GM10847 (cell line): ENCODE measurements around the gene COA1.

ENCODE experiments used
- POLR2A ChIP-seq: IDR thresholded peaks from 2 replicates; pipeline ENCODE4 v1.6.1; 2011; ENCODE audit not compliant: insufficient read length; ENCODE audit errors: extremely low read depth

The COA1 gene

DNA sequence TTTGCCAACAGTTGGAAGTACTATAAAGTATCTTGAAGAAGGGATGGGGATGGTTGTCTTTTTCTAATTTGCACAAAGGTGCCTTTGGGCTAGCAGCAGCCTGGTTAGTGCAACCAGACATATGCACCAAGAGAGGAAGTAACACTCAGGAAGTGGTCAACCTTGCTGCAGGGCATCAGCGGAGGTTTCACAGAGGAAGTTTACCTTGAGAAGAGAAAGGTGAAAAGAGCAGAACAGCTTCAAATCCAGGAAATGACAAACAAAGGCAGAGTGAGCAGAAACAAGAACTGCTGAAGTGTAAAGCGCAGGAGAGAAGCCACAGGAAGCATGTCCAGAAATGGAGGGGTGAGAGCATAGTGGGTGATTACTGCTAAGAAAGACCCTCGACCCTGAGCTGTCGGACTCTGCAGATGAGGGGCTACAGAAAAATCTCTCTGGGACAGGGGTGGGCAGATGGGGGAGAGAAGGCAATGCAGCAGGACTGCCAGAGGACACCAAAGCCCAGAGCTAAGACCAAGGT is 79.5 kb downstream of the COA1 start:
- no peak for TF ChIP-seq POLR2A

DNA sequence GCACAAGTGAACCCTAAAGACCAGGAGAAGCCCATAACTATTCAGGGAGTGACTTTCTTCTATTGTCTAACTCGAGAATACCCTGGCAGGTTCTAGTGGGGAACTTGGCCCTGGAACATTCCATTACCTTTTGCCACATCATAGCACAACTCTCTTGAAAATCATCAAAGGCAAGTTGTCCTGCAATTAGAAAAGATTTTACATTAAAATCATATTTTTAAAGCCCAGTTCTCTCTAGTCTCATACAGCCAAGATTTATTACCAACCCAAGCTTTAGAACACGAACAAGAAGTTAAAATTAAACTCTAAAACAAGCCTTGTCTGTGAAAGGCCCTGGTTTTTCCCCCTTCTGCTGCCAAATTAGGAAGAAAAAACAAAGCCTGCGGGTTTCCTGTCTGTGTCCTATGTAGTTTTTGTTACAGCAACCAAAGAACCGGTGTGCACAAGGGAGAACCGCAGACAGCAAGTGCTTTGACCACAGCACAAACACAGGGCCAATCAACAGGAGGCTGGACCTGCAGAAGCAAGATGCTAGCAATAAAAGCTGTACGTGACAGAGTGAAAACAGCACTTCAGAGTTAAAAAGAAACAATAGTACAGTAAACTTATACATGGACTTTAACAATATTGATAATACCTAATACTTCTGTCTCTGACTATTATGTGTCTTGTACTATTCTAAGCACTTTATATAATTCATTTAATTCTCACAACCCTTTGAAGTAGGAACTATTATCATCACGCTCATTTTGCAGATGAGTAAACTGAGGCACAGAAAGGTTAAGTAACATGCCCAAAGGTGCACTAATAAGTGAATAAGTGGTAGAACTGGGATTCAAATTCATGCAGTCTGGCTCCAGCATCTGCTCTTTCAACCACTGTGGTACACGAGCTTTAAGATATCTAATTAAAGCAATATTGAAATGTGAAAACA is 80.6 kb downstream of the COA1 start:
- TF ChIP-seq POLR2A: no peak

DNA sequence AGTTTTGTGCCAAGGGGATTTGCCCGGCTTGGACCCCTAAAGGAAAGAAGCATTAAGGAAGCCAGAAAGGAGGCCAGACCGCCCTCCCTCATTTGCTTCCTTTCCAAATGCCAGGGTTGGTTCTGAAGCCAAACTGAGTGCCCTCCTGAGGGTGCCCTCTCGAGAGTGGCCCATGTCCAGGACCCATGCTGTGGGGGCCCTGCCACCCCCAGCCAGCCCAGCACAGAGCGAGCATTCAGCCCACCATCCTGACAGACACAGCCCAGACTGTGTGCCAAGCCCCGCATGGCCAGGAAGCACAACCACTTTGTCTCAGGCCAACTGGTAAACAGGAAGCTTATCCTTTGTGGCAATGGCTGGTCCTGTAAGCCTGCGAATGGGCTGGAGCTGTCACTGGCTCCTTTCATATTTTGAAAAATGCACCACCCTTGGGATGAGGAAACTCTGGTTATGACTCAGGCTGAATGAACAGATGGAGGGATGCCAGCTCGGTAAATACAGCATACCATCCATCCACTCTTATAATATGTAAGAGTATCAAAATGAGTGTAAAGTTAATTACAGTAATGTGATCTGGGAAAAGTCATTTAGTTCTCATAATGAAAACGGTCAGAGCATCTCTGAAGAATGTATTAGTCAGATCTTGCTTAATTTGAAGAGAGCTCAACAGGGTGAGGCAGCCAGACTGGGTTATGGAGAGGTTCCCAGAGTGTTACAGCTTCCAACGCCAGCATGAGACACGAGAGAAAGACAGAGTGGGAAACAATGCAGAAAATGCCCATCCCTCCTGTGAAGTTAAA is 81.5 kb downstream of the COA1 start:
- no peak for TF ChIP-seq POLR2A

DNA sequence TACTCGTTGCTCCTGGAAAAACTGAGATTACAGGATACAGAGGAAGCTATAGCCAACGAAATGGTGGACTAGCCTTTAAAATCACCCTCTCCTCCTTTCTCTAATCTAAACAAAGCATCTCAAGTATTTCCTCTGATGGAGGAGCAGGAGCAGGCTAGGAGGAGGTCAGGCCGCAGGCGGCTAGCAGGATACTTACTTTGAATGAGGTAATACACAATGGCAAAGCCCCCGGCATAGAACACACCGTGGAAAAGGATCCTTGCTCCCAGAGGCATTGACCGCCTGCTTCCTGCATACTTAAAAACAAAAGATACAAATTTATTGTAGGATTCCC is 82.0 kb downstream of the COA1 start:
- no peak for TF ChIP-seq POLR2A

DNA sequence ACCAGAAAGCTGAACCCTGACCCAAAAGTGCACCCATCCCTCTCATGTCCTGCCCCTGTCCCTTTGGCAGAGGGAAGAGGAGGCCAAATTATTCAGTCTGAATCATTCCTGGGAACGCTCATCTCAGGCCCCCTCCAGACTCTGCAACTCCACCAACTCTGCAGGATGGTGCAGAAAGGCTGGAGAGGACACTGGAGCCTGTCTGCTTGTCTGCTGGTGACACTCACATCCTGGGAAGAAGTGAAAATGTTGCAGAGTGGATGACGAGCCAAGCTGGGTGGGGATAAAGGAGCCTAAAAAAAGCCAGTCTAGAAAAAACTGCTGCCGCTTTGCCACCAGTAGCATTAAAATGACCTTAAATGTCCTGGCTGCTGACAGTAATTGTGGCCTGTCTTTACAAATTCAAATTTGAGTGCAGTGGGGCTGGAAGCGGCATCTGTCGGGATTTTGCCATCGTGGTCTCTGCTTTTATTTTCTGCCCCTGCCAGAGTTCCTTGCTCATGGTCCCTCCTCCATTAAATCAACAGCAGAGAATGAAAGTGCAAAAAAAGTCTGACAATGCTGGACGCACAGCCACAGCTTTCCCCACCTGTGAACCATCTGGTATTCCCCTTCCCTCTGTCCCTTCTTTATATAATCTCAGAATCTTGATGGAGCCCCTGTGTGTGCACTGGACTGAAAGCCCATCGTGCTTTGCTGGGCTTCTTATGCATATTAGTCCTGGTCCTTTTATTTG is 82.6 kb downstream of the COA1 start:
- TF ChIP-seq POLR2A: no peak

DNA sequence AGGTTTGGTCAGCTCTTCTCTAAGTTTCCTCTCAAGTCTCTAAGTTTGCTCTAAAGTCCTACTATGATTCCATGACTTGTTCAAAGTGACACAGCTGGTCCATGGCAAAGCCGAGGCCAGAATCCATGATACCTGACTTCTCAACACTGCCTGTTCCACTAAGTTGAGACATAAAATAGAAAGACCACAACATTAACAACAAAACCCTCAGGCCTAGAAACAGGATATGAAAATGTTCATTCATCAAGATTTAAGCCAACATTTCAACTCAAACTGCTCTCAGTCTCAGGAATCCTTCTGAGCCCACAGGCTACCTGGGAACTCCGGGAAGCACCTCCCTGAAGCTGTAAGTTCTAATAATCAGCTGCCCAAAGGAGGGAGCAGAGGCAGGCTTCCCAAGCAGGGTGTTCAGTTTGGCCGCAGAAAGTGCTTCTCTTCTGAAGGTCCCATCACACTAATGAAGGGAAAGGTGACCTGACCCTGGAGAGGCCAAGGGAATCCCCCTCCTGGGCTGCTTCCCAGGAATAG is 83.6 kb downstream of the COA1 start:
- no peak for TF ChIP-seq POLR2A

DNA sequence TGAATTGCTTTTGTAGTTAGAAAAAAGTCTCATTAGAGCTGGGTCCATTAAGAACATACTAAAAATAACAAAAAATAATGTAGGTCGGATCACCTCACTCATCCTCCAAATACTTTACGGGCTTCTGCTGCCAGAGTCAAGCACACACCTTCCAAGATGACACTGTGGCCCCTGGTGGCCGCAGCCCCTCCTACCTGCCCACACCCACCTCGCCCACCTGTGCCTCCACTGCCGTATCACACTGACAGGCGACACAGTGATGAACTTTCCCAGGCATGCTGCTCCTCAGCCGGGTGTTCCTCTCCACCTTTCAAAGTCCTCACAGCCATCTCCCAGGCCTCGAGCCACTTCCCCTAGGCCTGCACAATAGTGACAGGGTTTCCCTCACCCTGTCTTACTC is 85.5 kb downstream of the COA1 start:
- no peak for TF ChIP-seq POLR2A

DNA sequence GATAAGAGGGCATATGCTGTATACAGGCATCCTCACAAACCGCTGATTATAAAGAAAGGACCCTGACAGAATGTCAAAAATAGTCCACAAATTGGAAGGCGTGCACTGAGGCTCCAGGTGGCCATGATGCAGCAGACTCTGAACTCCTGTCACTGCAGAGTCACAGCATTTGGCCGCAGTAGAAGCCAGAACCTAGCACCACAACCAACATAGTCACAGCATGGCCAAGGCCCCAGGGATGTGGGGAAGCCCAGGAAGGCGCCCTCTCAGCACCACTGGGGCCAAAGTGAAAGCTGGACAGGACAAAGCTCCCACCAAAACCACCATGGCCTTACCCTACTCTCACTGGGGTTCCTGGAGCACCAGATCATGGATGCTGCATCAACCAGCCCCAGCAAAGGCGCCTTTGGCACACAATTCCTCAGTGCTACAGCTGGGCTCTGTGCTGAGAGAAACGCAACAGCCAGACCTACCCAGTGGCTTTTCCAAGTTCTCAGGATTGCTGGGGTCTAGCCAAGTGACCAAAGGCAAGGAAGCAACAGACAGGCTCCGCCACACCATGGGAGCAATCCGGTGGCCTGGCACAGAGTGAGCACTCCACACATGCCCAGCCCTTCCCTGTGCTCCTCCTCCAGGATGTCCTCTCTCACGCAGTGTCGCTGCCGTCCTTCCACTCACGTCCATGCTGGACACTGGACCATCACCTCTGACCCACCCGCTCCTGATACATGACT is 86.3 kb downstream of the COA1 start:
- TF ChIP-seq POLR2A: no peak

DNA sequence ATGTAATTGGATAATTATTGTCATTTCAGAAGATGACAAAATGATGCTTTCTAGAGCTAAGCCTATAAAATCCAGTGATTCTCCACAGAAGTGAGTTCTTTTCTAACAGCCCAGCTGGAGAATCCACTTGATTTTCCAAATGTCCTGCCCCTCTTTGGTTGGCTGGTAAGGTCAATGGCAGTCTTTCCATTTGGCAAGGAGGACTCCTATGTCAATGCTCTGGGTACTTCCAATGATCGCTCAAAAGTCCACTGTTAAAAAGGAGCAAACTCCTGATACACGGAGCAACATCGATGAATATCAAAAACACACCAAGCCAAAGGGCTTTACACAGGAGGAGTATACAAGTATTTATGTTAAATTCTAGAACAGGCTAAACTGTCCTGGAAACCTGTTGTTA is 88.6 kb downstream of the COA1 start:
- no peak for TF ChIP-seq POLR2A

DNA sequence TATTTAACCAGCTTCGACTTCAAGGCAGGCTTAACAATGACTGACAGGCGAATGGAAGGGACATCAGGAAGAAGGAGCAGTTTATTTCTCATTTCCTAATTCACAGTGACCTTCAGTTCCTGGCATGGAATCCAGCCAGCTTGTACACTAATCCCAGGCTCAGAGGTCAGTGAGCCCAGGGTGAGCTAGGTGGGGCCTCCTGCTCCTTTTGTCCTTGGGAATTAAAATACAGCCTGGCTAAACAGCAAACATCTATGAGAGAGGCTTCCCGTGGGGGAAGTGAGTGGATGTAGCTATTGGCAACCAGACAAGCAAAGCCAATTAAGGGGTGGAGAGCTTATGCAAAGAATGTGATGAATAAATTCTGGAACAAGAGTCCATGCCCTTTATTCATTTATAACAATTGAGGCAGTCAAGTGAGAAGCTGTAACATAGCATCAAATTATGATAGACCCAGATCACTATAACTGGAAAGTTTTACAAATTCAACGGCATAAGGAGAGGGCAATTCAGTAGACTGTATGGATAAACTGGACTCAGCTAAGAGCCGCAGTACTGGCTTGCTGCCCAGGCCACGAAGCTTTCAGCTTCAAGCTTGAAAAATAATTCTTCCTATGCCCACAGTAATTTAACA is 89.3 kb downstream of the COA1 start:
- TF ChIP-seq POLR2A: no peak

DNA sequence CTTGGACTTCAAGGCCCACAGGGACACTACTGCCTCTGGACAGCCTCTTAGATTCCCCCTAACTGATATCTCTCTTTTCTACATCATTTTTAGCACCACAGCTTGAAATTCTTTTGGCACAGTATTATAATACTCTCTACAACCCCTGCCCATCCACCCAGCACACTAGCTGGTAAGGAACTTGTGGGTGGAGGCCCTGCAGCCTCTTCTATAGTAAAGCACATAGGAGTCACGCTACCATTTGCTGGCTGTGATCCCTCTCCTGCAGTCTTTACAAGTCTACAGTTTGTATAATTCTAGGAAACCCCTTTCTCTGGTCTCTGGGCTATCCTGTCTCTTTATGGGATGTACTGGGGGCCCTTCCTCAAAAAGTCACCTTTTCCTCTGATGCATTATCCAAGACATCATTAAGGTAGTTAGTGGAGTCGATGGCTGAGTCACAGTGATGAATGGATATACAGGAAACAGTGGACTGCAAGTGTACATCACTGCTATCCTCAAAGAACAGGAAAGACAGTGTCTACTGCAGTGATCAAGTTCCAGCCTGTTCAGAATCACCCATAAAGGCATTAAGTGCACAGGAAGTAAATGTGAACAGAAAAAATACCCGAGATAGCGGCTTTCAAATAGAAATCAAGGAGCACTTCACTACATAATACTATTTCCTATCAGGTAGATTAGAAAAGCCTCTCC is 92.1 kb downstream of the COA1 start:
- TF ChIP-seq POLR2A: no peak

DNA sequence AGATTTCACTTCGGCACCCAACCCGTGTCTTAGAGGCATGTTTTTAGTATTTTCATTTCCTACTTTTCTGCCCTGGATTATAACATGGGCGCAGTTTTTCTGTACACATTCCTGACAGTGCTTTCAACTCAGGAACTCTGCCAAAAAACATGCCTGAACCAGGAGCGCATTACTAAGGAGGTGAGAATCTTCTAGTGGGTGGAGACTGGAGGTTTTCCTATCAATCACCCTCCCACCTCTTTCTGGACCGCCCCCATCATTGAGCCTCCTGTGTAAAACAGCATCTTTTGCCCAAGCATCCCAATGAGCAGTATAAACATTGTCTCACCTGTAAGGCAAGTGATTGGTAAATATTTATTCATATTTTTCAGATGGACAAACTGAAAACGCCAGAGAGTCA is 93.2 kb downstream of the COA1 start:
- no peak for TF ChIP-seq POLR2A

DNA sequence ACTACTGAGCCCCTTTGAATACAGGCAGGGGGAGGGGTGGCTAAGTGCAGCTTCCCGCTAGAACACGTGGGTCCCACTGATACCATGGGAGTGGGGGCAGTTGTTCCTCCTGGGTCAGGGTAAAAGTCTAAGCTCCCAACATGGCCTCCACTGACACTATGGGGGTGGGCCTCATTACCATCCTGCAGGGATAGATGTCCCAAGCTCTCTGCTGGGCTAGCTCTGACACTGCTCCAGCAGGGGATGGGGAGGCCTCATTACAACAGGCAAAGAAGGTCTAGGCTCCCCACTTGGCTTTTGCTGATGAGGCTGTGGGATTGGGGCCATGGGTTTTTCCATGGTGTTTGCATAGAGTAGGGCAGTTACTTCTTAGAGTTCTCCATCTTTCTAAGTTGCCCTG is 94.9 kb downstream of the COA1 start:
- TF ChIP-seq POLR2A: no peak
